Breast epithelium (tissue), 3 donors: ENCODE data around the gene TPD52L1.

ENCODE experiments used
- CTCF ChIP-seq, 3 donors: fragments of 450-650 bp; IDR thresholded peaks; one replicate each; pipeline ENCODE4 v1.5.1; 2016 to 2017; ENCODE audit warnings: antibody characterized with exemption in 3 of 3, mild to moderate bottlenecking in 3 of 3, moderate library complexity in 3 of 3
- POLR2A ChIP-seq: fragments of 450-650 bp; IDR thresholded peaks from one replicate; pipeline ENCODE4 v1.6.1; 2016; ENCODE audit warnings: antibody characterized with exemption, mild to moderate bottlenecking, moderate library complexity

GRCh38 chr6:125211352-125211751, 57.8 kb downstream of the TPD52L1 start:
- TF ChIP-seq CTCF (IDR thresholded peaks at IDR 0.05) = no peak
- no peak for TF ChIP-seq POLR2A
